GM12872 (cell line): Measurements from ENCODE around the gene GTF2F1.

ENCODE experiments used
- CTCF ChIP-seq: IDR thresholded peaks from 3 replicates; pipeline ENCODE4 v1.5.1; 2011; ENCODE audit warnings: low read depth, mild to moderate bottlenecking, low read length, moderate library complexity; ENCODE audit not compliant: insufficient read depth

Gene GTF2F1

GRCh38 chr19:6402058-6402457, 9.1 kb upstream of the GTF2F1 start:
- no peak for TF ChIP-seq CTCF

DNA sequence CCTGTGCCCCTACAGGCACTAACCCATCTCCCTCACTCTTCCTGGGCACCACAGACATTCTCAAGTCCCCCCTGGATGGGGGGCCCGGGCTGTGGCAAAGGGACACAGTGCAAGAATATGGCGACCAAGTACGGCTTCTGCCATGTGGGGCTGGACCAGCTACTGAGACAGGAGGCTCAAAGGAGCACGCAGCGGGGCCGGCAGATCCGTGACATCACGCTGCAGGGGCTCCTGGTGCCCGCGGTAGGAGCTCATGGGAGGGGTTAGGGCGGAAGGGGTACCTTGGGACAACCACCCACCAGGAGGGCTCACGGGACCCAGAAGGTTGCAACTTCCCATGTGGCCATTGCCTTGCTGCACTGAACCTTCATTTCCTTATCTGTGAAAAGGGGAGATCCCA, 3.3 kb upstream of the GTF2F1 start:
- TF ChIP-seq CTCF, result no peak

GRCh38 chr19:6394831-6395230, 1.9 kb upstream of the GTF2F1 start:
- no peak for TF ChIP-seq CTCF

DNA sequence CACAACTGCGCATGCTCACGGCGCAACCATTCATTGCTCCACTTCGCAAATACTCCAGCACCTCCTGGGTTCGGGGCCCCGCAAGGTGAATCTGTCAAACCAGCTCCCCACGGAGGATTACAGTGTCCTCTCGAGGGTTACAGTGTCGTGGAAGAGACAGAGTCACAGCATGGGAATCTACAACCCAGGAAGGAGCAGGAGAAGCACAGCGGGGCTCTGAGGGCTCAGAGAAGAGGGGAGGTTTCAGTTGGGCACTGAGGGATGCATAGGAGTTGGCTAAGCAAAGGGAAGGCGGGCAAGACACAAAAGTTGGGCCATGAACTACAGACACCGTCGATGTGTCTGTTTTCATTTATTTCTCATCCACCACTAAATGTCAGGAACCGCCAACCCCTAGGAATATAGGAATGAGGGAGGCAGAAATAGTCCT, 1.0 kb upstream of the GTF2F1 start:
- TF ChIP-seq CTCF, result no peak

- TF ChIP-seq CTCF, result no peak
Observed at GRCh38 chr19:6392221-6393073, 517 bp downstream of the GTF2F1 start.

DNA sequence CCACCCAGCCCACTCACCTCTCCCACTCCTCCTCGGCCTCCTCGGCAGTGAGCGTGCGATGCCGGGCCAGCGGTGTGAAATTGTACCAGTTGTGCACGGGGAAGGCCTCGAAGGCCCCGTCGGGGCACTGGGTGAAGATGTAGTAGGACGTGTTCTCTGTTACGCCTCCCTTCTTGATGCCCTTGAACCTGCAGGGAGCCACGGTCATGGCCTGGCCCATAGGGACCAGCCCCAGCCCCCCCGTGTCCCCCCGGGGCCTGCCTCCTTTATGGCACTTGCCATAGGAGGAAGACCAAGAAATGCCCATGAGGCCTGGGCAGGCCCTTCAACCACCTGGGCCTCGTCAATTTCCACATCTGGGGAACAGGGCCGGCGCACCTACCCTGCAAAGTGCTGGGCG, 5.6 kb downstream of the GTF2F1 start:
- no peak for TF ChIP-seq CTCF

GRCh38 chr19:6384381-6384780, 8.6 kb downstream of the GTF2F1 start:
- TF ChIP-seq CTCF, result no peak
